K562 (cell line): ENCODE measurements around the gene STARD3NL. TPM values are rescaled to one million over a fixed set of nuclear protein-coding genes. Genes with fewer than 3 reads are reported as not detected.
A peak's percentile ranks its signal among the peaks of the same experiment; 100 is the strongest.

ENCODE experiments used
- ATAC-seq: fragments of 200-7000 bp; cut with Tn5 transposase; 3 replicates; pipeline ENCODE4 v1.9.1; 2020; ENCODE audit warnings: moderate library complexity
- BruUV-seq: library from RNA; stranded (reverse); fragments of 400-500 nt; replicated peaks from 2 replicates; lab custom pipeline; 2021; lab: Mats Ljungman, UMichigan
- CTCF ChIA-PET: fragments of 300-600 bp; formaldehyde crosslinking; extraction: SDS; loops from one replicate; lab custom pipeline; 2021; ENCODE audit warnings: low intra/inter-chr PET ratio; lab: Yijun Ruan, JAX
- POLR2A ChIA-PET: fragments of 300-600, 350-650 bp; sonication (Branson Sonifier 250); formaldehyde crosslinking; extraction: SDS; loops from one replicate; lab custom pipeline; 2021; ENCODE audit warnings: antibody characterized with exemption, inconsistent platforms; lab: Yijun Ruan, JAX
- DNase-seq, 4 experiments: peaks; one replicate each; pipeline versions ENCODE4 v3.0.0 to v3.0.0-alpha.2; 2011 to 2018; ENCODE audit warnings: low spot score in 3 of 4, mixed read lengths in 3 of 4; ENCODE audit errors: extremely low read depth in 1 of 4
- FAIRE-seq: peaks from 2 replicates; lab custom pipeline; 2011; peaks lifted over from hg19 to GRCh38; lab: Jason Lieb, UNC
- H2AFZ ChIP-seq: 2 replicates; pipeline ENCODE4 v1.6.0; 2011; ENCODE audit warnings: low read depth, low read length, control low read depth, inconsistent platforms
- H3K27ac ChIP-seq: fragments of 200-600 bp; 3 replicates; pipeline ENCODE4 v1.8.0; 2011; ENCODE audit warnings: low read depth, mild to moderate bottlenecking, control low read depth, inconsistent platforms, low read length, moderate library complexity, mixed read lengths; ENCODE audit errors: extremely low read depth
- H3K27me3 ChIP-seq, 2 experiments: fragments of 300-600 bp in 1 of 2; 2 replicates in 1 of 2; 3 replicates in 1 of 2; pipeline versions ENCODE4 v1.6.0 to v1.8.0; 2011; ENCODE audit warnings: inconsistent platforms in 2 of 2, low read length in 2 of 2, mild to moderate bottlenecking in 1 of 2, mixed read lengths in 1 of 2, moderate library complexity in 1 of 2; ENCODE audit not compliant: control insufficient read depth in 2 of 2, insufficient read depth in 2 of 2
- H3K36me3 ChIP-seq: fragments of 300-600 bp; 3 replicates; pipeline ENCODE4 v1.8.0; 2011; ENCODE audit warnings: mild to moderate bottlenecking, low read length, inconsistent platforms; ENCODE audit not compliant: control insufficient read depth, insufficient read depth
- H3K4me1 ChIP-seq, 2 experiments: fragments of 200-600 bp in 1 of 2; replicated peaks in 1 of 2; 2 replicates in 1 of 2; 3 replicates in 1 of 2; pipeline versions ENCODE4 v1.5.1 to v1.8.0; 2011; ENCODE audit warnings: inconsistent platforms in 2 of 2, low read length in 2 of 2, mild to moderate bottlenecking in 1 of 2, mixed read lengths in 1 of 2, moderate library complexity in 1 of 2; ENCODE audit not compliant: control insufficient read depth in 2 of 2, insufficient read depth in 2 of 2
- H3K4me2 ChIP-seq: 2 replicates; pipeline ENCODE4 v1.6.1; 2011; ENCODE audit warnings: low read length, control low read depth, inconsistent platforms, mixed read lengths; ENCODE audit not compliant: insufficient read depth
- H3K4me3 ChIP-seq: fragments of 200-600 bp; sonication (generic), shearing (Covaris generic); 2 replicates; pipeline ENCODE4 v1.5.1; 2016; ENCODE audit warnings: control low read depth, inconsistent platforms
- H3K79me2 ChIP-seq: fragments of 200-600 bp; 3 replicates; pipeline ENCODE4 v1.8.0; 2011; ENCODE audit warnings: low read length, inconsistent platforms; ENCODE audit not compliant: control insufficient read depth, insufficient read depth
- H3K9ac ChIP-seq, 2 experiments: 2 replicates each; pipeline versions ENCODE4 v1.6.0 to v1.6.1; 2011; ENCODE audit warnings: low read depth in 2 of 2, low read length in 2 of 2, control low read depth in 1 of 2, inconsistent platforms in 1 of 2, mild to moderate bottlenecking in 1 of 2, mixed read lengths in 1 of 2; ENCODE audit not compliant: insufficient read depth in 1 of 2
- H3K9me1 ChIP-seq: one replicate; pipeline ENCODE4 v1.6.0; 2011; ENCODE audit warnings: inconsistent platforms, mild to moderate bottlenecking, low read length, moderate library complexity; ENCODE audit not compliant: control insufficient read depth, insufficient read depth
- H3K9me3 ChIP-seq: replicated peaks from 2 replicates; pipeline ENCODE4 v1.5.1; 2011; ENCODE audit warnings: low read depth, low read length, inconsistent platforms; ENCODE audit not compliant: control insufficient read depth, insufficient read depth
- H4K20me1 ChIP-seq: replicated peaks from 2 replicates; pipeline ENCODE4 v1.6.1; 2011; ENCODE audit warnings: low read length, inconsistent platforms, mixed read lengths; ENCODE audit not compliant: control insufficient read depth, insufficient read depth
- BHLHE40 ChIP-seq: IDR thresholded peaks from 2 replicates; pipeline ENCODE4 v1.6.1; 2011; ENCODE audit warnings: low read length, improper control_type of control experiment
- DDX20 ChIP-seq: fragments of 450-650 bp; IDR thresholded peaks from 2 replicates; pipeline ENCODE4 v1.6.1; 2016; ENCODE audit warnings: missing genetic modification characterization, low read depth, mild to moderate bottlenecking, missing compliant biosample characterization, moderate library complexity
- JUND ChIP-seq, 2 experiments: IDR thresholded peaks; 2 replicates in 1 of 2; 3 replicates in 1 of 2; pipeline ENCODE4 v1.6.1; 2011; ENCODE audit warnings: borderline replicate concordance in 2 of 2, low read depth in 2 of 2, low read length in 2 of 2, improper control_type of control experiment in 1 of 2, missing biosample characterization in 1 of 2, missing genetic modification characterization in 1 of 2, missing genetic modification reagents in 1 of 2
- KDM5B ChIP-seq: fragments of 200-600 bp; sonication (generic); IDR thresholded peaks from 2 replicates; pipeline ENCODE4 v1.6.1; 2012; ENCODE audit warnings: low read depth, mild to moderate bottlenecking, moderate library complexity, low read length, control low read depth, inconsistent platforms; ENCODE audit not compliant: insufficient replicate concordance
- KLF13 ChIP-seq: fragments of 450-650 bp; IDR thresholded peaks from 2 replicates; pipeline ENCODE4 v1.6.1; 2016; ENCODE audit warnings: missing genetic modification characterization, low read depth, mild to moderate bottlenecking, missing compliant biosample characterization, moderate library complexity, borderline replicate concordance
- NCOR1 ChIP-seq: fragments of 450-650 bp; IDR thresholded peaks from 2 replicates; pipeline ENCODE4 v1.6.1; 2016; ENCODE audit warnings: mild to moderate bottlenecking, moderate library complexity
- U2AF1 ChIP-seq: fragments of 200-400 bp; formaldehyde crosslinking; optimal IDR thresholded peaks from 2 replicates; pipeline ENCODE3; 2017; ENCODE audit warnings: mild to moderate bottlenecking, low read depth, low read length, moderate library complexity
- ZNF780A ChIP-seq: fragments of 250-450 bp; sonication (Bioruptor Pico); IDR thresholded peaks from 2 replicates; pipeline ENCODE4 v1.5.0; 2021; ENCODE audit warnings: mild to moderate bottlenecking
- WGBS: fragments of 100-300 bp; shearing (Covaris generic); methylation state at CpG from one replicate; pipeline ENCODE4 v1.1.6; 2016; ENCODE audit warnings: low coverage, mixed read lengths; ENCODE audit not compliant: insufficient coverage; ENCODE audit errors: missing lambda C conversion rate; 5-methylcytosine and 5-hydroxymethylcytosine counted together
- in situ Hi-C: fragments of 300-500 bp; cut with MboI; formaldehyde crosslinking; loops from 4 replicates; pipeline ENCODE4 v1.15.0; 2018; ENCODE audit warnings: inconsistent platforms, mixed read lengths
- intact Hi-C: fragments of 100-400 bp; cut with micrococcal nuclease; formaldehyde crosslinking; loops from 2 replicates; pipeline ENCODE4 v1.14.2; 2022
- polyA plus RNA-seq, 8 experiments: library from polyadenylated mRNA; depleted of rRNA in 4 of 8; stranded (reverse) in 5 of 8; unstranded in 3 of 8; fragments of >200 nt; fragmentation: Nextera tagmentation in 2 of 8; fragmentation: Illumina TruSeq in 1 of 8; extraction: Ambion mirVana in 2 of 8; extraction: Trizol in 1 of 8; gene quantifications; 2 replicates each; pipeline versions ENCODE4 v1.2.1 to v1.2.3, GENCODE V29; 2011 to 2014; ENCODE audit warnings: inconsistent platforms in 1 of 8, missing spikeins in 1 of 8
- total RNA-seq, 7 experiments: library from RNA; depleted of rRNA in 6 of 7; stranded (reverse); fragments of >200 nt in 6 of 7; fragmentation: Illumina TruSeq in 2 of 7; extraction: Trizol in 2 of 7; gene quantifications; 2 replicates each; pipeline versions ENCODE4 v1.2.1 to v1.2.3, GENCODE V29; 2011 to 2021; ENCODE audit warnings: low replicate concordance in 1 of 7
- TF ChIP-seq, protein P1 (sequence below): fragments of 200-800 bp; sonication (Bioruptor generic); IDR thresholded peaks from 2 replicates; pipeline ENCODE4 v1.6.1; 2017; ENCODE audit warnings: missing genetic modification characterization, missing compliant biosample characterization
- TF ChIP-seq, protein P2 (sequence below): fragments of 450-650 bp; formaldehyde crosslinking; conservative IDR thresholded peaks from 2 replicates; pipeline ENCODE4 v1.4.0; 2022; ENCODE audit warnings: mild to moderate bottlenecking, missing genetic modification characterization
- TF ChIP-seq, protein P3 (sequence below): fragments of 200-800 bp; sonication (Bioruptor generic); IDR thresholded peaks from 2 replicates; pipeline ENCODE4 v1.6.1; 2017; ENCODE audit warnings: missing genetic modification characterization, missing compliant biosample characterization

Gene STARD3NL
- total and polyA plus RNA-seq, 9 of the 15 experiments (the other 6 are each of a cell fraction or from before 2014, with no cell fraction given), result 42.2 to 90.0 (median 57.6) TPM

GRCh38 chr7:38129579-38129978 lies 48.5 kb upstream of the STARD3NL start:
- H3K36me3 ChIP-seq, result no peaks in the 10 kb centered on the region
- 35% methylated on average over 2 of the region's 2 CpGs for WGBS
- ChIA-PET CTCF (no interaction called here), POLR2A (no interaction called here)
- in situ Hi-C loops (no loop called here), intact Hi-C loops (loop anchor here (5.0 kb wide), 1 partner anchor 48 kb away; the partner anchor contains the start of gene STARD3NL)
- FAIRE-seq (no peak), ATAC-seq (no peak), DNase-seq (no peak)
- no peaks in the 10 kb centered on the region for H3K27me3 ChIP-seq
- no peaks in the 10 kb centered on the region for H3K79me2 ChIP-seq
- no peak overlapping the region for H3K9ac ChIP-seq
- no TSS peak for BruUV-seq
- H3K4me2 ChIP-seq, result no peak overlapping the region
- H2AFZ ChIP-seq, result peak overlapping the region; percentile 30; the same call in 1 of the 2 replicates
- no peak overlapping the region for H3K4me3 ChIP-seq
- peaks cover 3 to 20% of the 10 kb centered on the region in 2 experiments; a peak in 4 of 5 replicates for H3K4me1 ChIP-seq
- H3K9me1 ChIP-seq, result no peaks in the 10 kb centered on the region
- no peaks in the 10 kb centered on the region for H4K20me1 ChIP-seq
- H3K27ac ChIP-seq, result no peak overlapping the region
- no peaks in the 10 kb centered on the region for H3K9me3 ChIP-seq
- TF ChIP-seq ZNF780A, result no peak
- no peak for TF ChIP-seq NCOR1
- TF ChIP-seq, protein P1, sequence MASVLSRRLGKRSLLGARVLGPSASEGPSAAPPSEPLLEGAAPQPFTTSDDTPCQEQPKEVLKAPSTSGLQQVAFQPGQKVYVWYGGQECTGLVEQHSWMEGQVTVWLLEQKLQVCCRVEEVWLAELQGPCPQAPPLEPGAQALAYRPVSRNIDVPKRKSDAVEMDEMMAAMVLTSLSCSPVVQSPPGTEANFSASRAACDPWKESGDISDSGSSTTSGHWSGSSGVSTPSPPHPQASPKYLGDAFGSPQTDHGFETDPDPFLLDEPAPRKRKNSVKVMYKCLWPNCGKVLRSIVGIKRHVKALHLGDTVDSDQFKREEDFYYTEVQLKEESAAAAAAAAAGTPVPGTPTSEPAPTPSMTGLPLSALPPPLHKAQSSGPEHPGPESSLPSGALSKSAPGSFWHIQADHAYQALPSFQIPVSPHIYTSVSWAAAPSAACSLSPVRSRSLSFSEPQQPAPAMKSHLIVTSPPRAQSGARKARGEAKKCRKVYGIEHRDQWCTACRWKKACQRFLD (CRISPR knock-in tag), result no peak
- no peak for TF ChIP-seq BHLHE40
- no peak for TF ChIP-seq U2AF1
- no peak for TF ChIP-seq KLF13 (tag)
- TF ChIP-seq, protein P2, sequence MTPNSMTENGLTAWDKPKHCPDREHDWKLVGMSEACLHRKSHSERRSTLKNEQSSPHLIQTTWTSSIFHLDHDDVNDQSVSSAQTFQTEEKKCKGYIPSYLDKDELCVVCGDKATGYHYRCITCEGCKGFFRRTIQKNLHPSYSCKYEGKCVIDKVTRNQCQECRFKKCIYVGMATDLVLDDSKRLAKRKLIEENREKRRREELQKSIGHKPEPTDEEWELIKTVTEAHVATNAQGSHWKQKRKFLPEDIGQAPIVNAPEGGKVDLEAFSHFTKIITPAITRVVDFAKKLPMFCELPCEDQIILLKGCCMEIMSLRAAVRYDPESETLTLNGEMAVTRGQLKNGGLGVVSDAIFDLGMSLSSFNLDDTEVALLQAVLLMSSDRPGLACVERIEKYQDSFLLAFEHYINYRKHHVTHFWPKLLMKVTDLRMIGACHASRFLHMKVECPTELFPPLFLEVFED (CRISPR knock-in tag), result no peak
- no peak for TF ChIP-seq DDX20 (tag)
- TF ChIP-seq KDM5B, result no peak
- TF ChIP-seq, protein P3, sequence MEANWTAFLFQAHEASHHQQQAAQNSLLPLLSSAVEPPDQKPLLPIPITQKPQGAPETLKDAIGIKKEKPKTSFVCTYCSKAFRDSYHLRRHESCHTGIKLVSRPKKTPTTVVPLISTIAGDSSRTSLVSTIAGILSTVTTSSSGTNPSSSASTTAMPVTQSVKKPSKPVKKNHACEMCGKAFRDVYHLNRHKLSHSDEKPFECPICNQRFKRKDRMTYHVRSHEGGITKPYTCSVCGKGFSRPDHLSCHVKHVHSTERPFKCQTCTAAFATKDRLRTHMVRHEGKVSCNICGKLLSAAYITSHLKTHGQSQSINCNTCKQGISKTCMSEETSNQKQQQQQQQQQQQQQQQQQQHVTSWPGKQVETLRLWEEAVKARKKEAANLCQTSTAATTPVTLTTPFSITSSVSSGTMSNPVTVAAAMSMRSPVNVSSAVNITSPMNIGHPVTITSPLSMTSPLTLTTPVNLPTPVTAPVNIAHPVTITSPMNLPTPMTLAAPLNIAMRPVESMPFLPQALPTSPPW (CRISPR knock-in tag), result no peak
- TF ChIP-seq JUND (IDR thresholded peaks at IDR 0.05; ENCODE audit: borderline replicate concordance, low read depth, low read length), result no peak
- no peak for TF ChIP-seq JUND (tag; IDR thresholded peaks at IDR 0.05; ENCODE audit: borderline replicate concordance, low read depth, low read length)
